Neural progenitor cell (in vitro differentiated cells): ENCODE measurements around the gene ARHGEF38. TPM values are rescaled to one million over a fixed set of nuclear protein-coding genes. Genes with fewer than 3 reads are reported as not detected.

Source experiments
- DNase-seq: peaks from one replicate; pipeline ENCODE4 v3.0.0-alpha.2; 2016; ENCODE audit warnings: low spot score
- H2AFZ ChIP-seq: fragments of 200-600 bp; sonication (generic); replicated peaks from 2 replicates; pipeline ENCODE4 v1.6.1; 2016; ENCODE audit warnings: antibody characterized with exemption
- H3F3A ChIP-seq: fragments of 200-600 bp; sonication (generic); 2 replicates; pipeline ENCODE4 v1.6.1; 2016; ENCODE audit warnings: antibody characterized with exemption, low read depth
- H3K27ac ChIP-seq: fragments of 200-600 bp; sonication (generic); 2 replicates; pipeline ENCODE4 v1.5.1; 2016; ENCODE audit warnings: mild to moderate bottlenecking
- H3K27me3 ChIP-seq: fragments of 200-600 bp; sonication (generic); 2 replicates; pipeline ENCODE4 v1.6.1; 2016; ENCODE audit warnings: mild to moderate bottlenecking, moderate library complexity
- H3K36me3 ChIP-seq: fragments of 200-600 bp; sonication (generic); 2 replicates; pipeline ENCODE4 v1.5.1; 2016
- H3K4me1 ChIP-seq: fragments of 200-600 bp; sonication (generic); 2 replicates; pipeline ENCODE4 v1.6.1; 2016; ENCODE audit warnings: mixed run types
- H3K4me2 ChIP-seq: fragments of 200-600 bp; sonication (generic); 2 replicates; pipeline ENCODE4 v1.6.1; 2016
- H3K4me3 ChIP-seq: fragments of 200-600 bp; sonication (generic); 2 replicates; pipeline ENCODE4 v1.5.1; 2016
- H3K79me2 ChIP-seq: fragments of 200-600 bp; sonication (generic); 2 replicates; pipeline ENCODE4 v1.6.1; 2016; ENCODE audit warnings: low read depth
- H3K9ac ChIP-seq: fragments of 200-600 bp; sonication (generic); 2 replicates; pipeline ENCODE4 v1.6.1; 2016
- H3K9me3 ChIP-seq: fragments of 200-600 bp; sonication (generic); 2 replicates; pipeline ENCODE4 v1.5.1; 2016; ENCODE audit warnings: low read depth
- H4K20me1 ChIP-seq: fragments of 200-600 bp; sonication (generic); 2 replicates; pipeline ENCODE4 v1.6.1; 2016; ENCODE audit warnings: low read depth
- H3K27ac Mint-ChIP-seq: 3 replicates; pipeline ENCODE4 v1.8.0; 2021; ENCODE audit warnings: mixed read lengths
- H3K27me3 Mint-ChIP-seq: 2 replicates; pipeline ENCODE4 v1.8.0; 2022; ENCODE audit warnings: low read depth, mild to moderate bottlenecking, inconsistent platforms, moderate library complexity, mixed read lengths; ENCODE audit not compliant: insufficient read depth
- H3K36me3 Mint-ChIP-seq: 3 replicates; pipeline ENCODE4 v1.8.0; 2021; ENCODE audit warnings: mixed read lengths
- H3K4me1 Mint-ChIP-seq: 3 replicates; pipeline ENCODE4 v1.8.0; 2021; ENCODE audit warnings: mixed read lengths
- H3K4me3 Mint-ChIP-seq: 3 replicates; pipeline ENCODE4 v1.8.0; 2021; ENCODE audit warnings: mild to moderate bottlenecking, moderate library complexity, mixed read lengths
- H3K9me3 Mint-ChIP-seq: 3 replicates; pipeline ENCODE4 v1.8.0; 2020; ENCODE audit warnings: mixed read lengths
- CTCF ChIP-seq: fragments of 200-600 bp; sonication (generic); IDR thresholded peaks from 2 replicates; pipeline ENCODE4 v1.5.1; 2017; ENCODE audit warnings: antibody characterized with exemption, mild to moderate bottlenecking
- EZH2 ChIP-seq: fragments of 200-600 bp; sonication (generic); IDR thresholded peaks from 2 replicates; pipeline ENCODE4 v1.6.1; 2017; ENCODE audit warnings: antibody characterized with exemption, mild to moderate bottlenecking, moderate library complexity
- EZH2phosphoT487 ChIP-seq: fragments of 200-600 bp; sonication (generic); IDR thresholded peaks from 2 replicates; pipeline ENCODE4 v1.6.1; 2017; ENCODE audit warnings: antibody characterized with exemption
- total RNA-seq: library from RNA; depleted of rRNA; stranded (reverse); fragments of >200 nt; gene quantifications from 2 replicates; pipeline ENCODE4 v1.2.3, GENCODE V29; 2015; ENCODE audit warnings: low replicate concordance

The ARHGEF38 gene
- total RNA-seq, 1 donor from 2014 or later = 0.28 TPM

GRCh38 chr4:105651884-105652283 lies 99.5 kb downstream of the ARHGEF38 start:
- Histone ChIP-seq H3K9ac (no peak overlapping the region), H3K27me3 (peaks cover 28% of the 10 kb centered on the region), H2AFZ (peak overlapping the region; percentile 94), H3K9me3 (no peaks in the 10 kb centered on the region), H4K20me1 (no peaks in the 10 kb centered on the region), H3K4me3 (no peak overlapping the region), H3K36me3 (no peaks in the 10 kb centered on the region), H3F3A (no peaks in the 10 kb centered on the region), H3K27ac (no peak overlapping the region), H3K79me2 (no peaks in the 10 kb centered on the region), H3K4me1 (no peaks in the 10 kb centered on the region), H3K4me2 (no peak overlapping the region)
- no peak overlapping the region for H3K4me3 Mint-ChIP-seq
- no peaks in the 10 kb centered on the region for H3K9me3 Mint-ChIP-seq
- DNase-seq = no peak
- H3K4me1 Mint-ChIP-seq = no peaks in the 10 kb centered on the region
- H3K27ac Mint-ChIP-seq = no peak overlapping the region
- H3K36me3 Mint-ChIP-seq = no peaks in the 10 kb centered on the region
- TF ChIP-seq CTCF (no peak), EZH2phosphoT487 (no peak), EZH2 (no peak)
- H3K27me3 Mint-ChIP-seq = peaks cover 4% of the 10 kb centered on the region

DNA sequence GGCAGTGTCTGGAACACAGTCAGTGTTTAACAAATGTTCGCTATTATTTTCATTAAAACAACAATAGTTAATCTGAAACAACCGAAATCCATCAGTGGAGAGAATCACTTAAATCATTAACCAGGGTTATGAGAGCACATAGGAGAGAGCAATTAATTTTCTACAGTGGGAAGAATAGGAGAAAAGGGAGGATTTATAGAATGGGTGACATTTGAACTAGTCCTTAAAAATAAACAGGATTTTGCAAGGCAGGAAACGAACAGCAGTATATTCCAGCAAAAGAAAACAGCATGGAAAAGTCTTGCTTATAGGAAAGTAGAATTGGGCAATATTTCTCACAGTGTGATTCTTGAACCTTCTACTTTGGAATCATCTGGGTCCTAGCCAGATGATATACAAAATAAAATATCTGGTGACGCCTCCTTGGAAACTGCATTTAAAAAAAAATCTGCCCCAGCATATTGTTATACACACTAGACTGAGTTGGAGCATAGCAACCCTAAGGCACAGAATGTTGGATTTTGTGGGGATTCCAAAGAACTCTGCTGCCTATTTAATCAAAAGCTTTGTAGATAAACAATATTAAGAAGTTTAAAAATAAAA lies 100.0 kb downstream of the ARHGEF38 start:
- Histone ChIP-seq H3K9ac (no peak overlapping the region), H3K27me3 (peaks cover 23% of the 10 kb centered on the region), H3F3A (no peaks in the 10 kb centered on the region), H3K27ac (no peak overlapping the region), H3K4me1 (no peaks in the 10 kb centered on the region), H3K36me3 (no peaks in the 10 kb centered on the region), H3K4me2 (no peak overlapping the region), H3K79me2 (no peaks in the 10 kb centered on the region), H2AFZ (no peak overlapping the region), H4K20me1 (no peaks in the 10 kb centered on the region), H3K4me3 (no peak overlapping the region), H3K9me3 (no peaks in the 10 kb centered on the region)
- TF ChIP-seq EZH2phosphoT487 = no peak
- no peak for TF ChIP-seq EZH2
- no peak for TF ChIP-seq CTCF
- Mint-ChIP-seq H3K27ac (no peak overlapping the region), H3K27me3 (peaks cover 4% of the 10 kb centered on the region), H3K36me3 (no peaks in the 10 kb centered on the region), H3K4me1 (no peaks in the 10 kb centered on the region), H3K9me3 (no peaks in the 10 kb centered on the region), H3K4me3 (no peak overlapping the region)
- no peak for DNase-seq

GRCh38 chr4:105657117-105657765 lies 104.8 kb downstream of the ARHGEF38 start:
- no peak for DNase-seq
- peaks cover 14% of the 10 kb centered on the region for H3K27me3 ChIP-seq
- H3K36me3 ChIP-seq = no peaks in the 10 kb centered on the region
- Mint-ChIP-seq H3K27ac (no peak overlapping the region), H3K4me3 (no peak overlapping the region), H3K36me3 (no peaks in the 10 kb centered on the region), H3K9me3 (no peaks in the 10 kb centered on the region), H3K4me1 (no peaks in the 10 kb centered on the region), H3K27me3 (no peaks in the 10 kb centered on the region)
- no peaks in the 10 kb centered on the region for H3K79me2 ChIP-seq
- TF ChIP-seq EZH2phosphoT487 (no peak), EZH2 (no peak), CTCF (no peak)
- no peak overlapping the region for H3K4me2 ChIP-seq
- H3K9ac ChIP-seq = no peak overlapping the region
- H2AFZ ChIP-seq = no peak overlapping the region
- H3K4me1 ChIP-seq = no peaks in the 10 kb centered on the region
- no peaks in the 10 kb centered on the region for H3K9me3 ChIP-seq
- H3K27ac ChIP-seq = no peak overlapping the region
- no peaks in the 10 kb centered on the region for H4K20me1 ChIP-seq
- no peak overlapping the region for H3K4me3 ChIP-seq
- no peaks in the 10 kb centered on the region for H3F3A ChIP-seq
